ENCODE data around the gene PTPRK.

The PTPRK gene

DNA sequence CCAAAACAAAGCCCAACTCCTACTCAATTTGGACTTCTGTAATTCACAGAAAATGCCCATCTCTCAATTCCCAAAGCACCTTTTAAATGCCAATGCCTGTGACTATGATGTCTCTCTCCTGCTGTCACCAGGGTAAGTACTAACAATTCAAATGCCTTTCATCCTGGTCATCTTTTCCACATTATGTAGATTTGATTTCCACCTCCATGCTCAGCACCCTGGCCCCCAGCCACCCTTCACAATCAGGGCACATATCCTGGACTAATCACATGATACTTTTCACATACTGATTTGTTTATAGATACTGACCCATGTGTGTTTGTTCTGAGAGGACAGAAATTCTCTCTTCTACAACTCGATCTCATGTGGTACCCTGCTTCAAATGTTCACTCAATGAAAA, 236.3 kb downstream of the PTPRK start:
- DNase-seq (ENCODE audit: low read depth) = no peak

DNA sequence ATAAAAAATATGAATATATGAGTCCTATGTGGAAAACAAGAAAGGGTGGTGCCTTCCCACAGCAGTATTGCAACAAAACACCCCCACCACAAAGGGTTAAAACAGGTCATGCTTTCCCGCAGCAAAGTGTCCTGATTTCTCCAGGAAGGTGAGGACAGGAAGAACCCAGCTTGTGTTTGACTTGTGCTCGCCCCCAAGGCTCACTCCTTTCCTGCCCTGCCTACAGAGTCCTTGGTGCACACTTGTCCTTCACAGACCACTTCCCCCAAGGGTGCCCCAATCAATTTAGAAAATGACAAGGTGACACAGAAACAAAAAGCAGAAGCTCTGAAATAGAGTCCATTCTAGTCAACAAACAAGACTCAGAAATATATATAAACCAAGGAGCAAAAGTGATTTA, 237.4 kb downstream of the PTPRK start:
- DNase-seq (ENCODE audit: low read depth) = no peak

DNA sequence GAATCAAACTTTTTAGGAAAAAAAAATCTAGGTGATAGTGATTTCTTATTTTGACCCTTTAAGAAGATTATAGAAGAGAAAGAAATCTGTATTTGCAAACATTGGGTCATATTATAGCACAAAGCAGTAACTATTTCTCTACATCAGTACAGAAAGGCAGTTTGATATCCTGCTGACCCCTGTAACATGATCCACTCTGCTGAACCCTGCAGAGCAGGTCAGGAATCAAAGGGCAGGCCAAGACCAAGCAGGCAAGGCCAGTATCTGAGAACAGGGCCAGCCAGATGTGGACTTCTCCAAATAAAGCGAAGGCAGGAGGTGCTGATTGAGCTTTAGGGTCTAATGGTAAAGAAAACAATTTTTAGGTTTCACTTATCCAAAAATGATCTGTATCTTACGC, 239.4 kb downstream of the PTPRK start:
- no peak for DNase-seq (ENCODE audit: low read depth)

DNA sequence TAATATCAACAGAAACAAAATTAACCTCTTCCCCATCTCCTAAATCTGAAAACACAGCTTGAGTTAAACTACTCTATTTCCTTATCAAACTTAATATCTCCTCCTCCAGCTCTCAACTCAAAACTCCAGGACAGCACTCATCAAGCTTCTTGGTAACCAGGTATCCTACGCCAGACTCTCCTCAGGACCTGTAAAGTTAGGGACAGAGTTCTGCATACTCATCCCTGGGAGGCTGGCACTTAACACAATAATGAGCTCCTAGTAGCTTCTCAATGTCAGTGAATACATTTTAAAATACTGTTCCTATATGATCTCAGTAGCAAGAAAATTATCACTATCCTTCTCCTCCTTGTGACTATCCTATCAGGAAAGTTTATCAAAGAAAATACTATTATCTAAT, 240.3 kb downstream of the PTPRK start:
- no peak for DNase-seq (ENCODE audit: low read depth)

DNA sequence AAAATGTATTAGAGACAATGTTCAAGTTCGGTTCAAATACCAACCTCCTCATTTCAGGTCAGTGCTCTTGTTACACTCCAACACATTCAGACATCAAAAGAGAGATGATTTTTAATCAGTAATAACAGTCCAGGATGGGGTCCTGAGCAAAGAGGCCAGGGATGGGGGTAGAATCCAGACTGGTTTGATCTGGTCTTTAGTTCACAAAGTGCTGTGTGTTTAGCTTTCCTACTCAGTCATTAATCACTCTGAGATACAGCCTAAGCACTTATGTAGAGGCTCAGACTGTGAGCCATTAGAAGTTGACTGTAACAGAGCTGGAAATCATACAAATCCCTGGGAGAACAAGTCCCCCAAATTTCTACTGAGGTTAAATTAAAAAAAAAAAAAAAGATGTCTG, 241.6 kb downstream of the PTPRK start:
- DNase-seq (ENCODE audit: low read depth) = no peak

DNA sequence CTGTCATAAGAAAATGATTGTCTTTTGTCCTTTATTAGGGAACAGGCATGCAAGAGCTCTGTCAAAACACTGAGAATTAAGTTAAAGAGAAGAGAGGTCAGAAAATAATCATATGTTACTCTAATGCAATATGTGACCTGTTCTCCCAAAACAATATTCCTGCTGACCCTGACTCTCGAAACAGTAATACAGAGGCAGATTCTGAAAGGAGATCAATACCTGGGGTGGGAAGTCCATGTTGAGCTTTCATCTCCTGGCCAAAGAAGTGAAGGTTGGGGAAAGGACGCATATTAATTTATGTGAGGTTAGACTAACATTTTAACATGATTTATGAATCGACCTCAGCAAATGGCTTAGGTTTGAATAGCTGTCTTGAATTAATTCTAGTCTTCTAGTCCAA, 243.0 kb downstream of the PTPRK start:
- no peak for DNase-seq (ENCODE audit: low read depth)

DNA sequence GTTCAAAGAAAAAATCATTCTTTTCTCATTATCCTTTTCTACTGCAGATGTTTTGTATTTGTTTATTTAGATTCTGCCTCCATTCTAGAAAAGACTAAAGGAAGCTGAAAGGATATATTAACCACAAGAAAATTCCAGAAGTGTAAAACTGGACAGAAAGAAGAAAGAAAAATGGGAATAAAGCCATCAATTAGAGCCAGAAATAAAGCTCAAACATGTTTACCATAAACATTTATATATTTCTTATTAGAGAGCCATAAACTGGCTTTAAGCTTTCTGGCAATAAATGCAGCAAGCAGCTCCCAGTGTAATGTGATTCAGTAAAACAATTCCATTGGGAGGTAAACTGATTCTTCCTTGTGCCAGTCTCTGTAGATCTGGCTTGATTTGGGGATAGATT, 244.1 kb downstream of the PTPRK start:
- no peak for DNase-seq (ENCODE audit: low read depth)

DNA sequence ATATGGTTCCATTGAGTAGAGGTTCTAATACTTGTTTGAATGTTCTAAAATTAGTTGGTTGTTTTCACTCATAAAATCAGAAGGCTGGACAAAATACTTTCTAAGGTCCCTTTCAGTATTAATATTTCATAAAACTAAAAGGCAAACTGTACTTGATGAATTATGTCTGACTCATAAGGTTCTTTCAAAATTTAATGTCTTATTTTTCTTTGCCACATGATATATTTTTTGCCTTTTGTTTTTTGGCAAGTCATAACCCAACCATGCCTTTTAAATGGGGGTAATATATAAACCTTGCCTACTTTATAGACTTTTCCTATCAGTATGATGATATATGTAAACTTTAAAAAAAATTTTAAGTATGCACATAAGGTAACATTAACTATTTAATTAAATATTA, 244.7 kb downstream of the PTPRK start:
- DNase-seq (ENCODE audit: low read depth) = no peak

DNA sequence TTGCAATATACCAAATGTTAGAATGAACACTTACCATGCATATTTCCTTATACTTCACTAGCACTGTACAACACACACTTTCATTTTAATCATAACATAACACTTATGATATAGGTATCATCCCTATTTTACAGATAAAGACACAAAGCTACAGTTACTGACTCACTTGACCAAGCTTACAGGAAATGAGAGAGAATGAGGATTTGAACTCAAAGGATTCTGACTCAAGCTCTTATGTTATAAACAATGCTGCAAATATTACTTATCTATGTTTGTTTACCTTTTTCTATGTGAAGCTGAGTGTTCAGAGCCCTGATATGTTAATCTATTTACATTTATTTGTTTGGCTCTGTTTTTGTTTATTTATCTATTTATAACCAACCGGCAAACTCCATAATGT, 245.4 kb downstream of the PTPRK start:
- no peak for DNase-seq (ENCODE audit: low read depth)

DNA sequence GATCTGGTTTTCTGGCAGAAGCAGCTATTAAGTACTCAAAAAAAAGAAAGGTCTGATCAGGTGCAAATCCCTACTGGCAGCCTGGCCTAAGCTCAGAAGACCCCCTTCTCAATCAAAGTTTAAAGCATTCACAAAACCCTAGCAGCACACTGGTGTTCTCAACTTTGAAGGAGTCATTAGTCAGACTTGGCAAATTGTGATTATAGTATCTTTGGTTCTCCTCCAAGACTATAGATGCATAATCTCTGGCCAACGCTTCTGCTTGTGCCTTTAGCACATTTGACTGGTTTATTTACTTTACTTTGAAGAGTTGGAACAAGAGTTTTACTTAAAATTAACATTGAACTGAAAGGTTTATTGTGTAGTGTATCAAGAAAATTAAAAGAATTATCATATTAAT, 248.9 kb downstream of the PTPRK start:
- no peak for DNase-seq (ENCODE audit: low read depth)

DNA sequence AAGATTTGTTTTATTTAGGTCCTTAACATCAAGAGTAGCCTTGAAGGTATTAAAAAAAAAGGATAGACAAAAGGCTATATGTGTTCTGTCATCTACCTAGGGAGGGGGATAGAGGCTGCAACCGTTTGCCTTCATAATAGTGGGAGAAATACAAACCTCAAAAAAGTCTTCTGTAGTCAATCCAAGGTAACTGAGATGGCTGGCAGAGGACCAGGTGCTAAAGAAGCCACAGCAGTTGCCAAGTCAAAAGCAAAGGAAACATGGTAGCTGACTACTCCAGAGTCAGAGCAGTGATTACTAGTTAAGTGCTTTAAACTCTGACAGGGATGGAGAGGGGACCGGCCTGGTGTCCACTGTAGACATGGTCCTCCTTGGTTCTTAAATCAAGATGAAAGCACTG, 249.4 kb downstream of the PTPRK start:
- no peak for DNase-seq (ENCODE audit: low read depth)

DNA sequence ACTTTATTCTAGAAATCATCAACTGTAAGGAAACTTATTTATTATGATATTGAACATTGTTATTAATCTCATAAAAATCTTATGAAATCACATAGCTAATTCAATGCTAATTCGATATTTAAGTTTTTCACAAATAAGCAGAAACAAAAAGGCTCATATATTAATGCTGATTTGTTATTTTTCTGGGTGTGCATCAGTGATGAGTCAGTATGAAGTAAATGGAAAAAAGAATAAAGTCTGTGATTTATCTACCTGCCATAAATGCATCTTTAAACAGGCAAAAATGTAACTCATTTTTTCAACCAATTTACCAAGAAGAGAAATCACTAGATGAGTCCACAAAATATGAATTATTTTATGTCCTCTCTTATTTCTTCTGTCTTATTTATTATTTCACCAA, 253.5 kb downstream of the PTPRK start:
- no peak for DNase-seq (ENCODE audit: low read depth)

DNA sequence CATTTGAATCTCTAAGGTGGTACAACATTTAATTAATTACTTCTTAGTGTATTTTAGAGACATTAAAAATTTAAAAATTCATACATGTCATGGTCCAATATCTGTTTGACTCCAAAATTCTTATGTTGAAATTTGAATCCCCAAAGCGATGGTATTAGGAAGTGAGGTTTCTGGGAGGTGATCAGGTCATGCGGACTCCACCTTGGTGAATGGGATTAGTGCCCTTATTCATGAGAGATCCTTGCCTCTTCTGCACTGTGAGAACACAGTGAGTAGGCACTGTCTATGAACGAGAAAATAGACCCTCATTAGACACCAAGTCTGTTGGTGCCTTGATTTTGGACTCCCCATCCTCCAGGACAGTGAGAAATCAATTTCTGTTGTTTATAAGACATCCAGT, 254.7 kb downstream of the PTPRK start:
- no peak for DNase-seq (ENCODE audit: low read depth)

DNA sequence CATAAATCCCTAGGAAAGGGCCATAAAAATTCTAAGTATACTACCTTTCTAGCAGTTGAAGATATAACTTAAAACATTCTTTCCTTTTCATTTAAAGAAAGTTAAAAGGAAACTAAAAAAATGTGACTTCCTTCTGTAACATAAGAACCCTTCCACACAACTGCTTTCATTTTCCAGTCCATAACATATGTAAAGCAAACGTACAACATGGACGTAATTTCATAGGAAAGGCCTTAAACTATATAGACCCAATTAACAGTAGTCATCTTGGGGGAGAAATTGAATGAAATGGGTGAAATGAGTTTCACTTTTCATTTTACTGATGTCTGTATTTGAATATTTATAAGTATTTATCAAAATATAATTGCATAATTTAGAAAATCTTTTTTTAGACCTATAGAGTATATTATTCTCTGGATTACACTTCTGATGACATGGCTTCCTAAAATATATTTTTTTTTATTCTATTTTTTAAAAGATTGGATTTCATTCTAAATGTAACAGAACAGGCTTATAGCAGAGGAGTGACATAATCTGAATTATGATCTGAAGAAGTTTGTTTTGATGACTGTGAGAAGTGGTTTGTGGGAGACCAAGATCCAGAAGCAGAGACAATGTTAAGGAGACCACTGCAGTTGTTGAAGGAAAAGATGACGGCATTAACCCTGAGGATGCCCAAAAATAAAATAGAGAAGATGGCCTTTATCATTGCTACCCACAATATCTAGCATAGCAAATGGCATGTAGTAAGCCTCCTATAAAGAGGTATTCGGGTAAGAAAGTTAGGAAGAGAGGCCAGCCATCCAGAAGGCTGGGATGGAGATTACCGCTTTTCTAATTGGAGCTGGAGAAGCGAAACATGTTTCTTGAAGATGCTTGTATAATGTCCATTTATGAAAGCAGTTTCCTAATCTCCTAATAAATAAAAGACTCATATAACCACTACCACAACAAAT, 260.4 kb downstream of the PTPRK start:
- no peak for DNase-seq (ENCODE audit: low read depth)

DNA sequence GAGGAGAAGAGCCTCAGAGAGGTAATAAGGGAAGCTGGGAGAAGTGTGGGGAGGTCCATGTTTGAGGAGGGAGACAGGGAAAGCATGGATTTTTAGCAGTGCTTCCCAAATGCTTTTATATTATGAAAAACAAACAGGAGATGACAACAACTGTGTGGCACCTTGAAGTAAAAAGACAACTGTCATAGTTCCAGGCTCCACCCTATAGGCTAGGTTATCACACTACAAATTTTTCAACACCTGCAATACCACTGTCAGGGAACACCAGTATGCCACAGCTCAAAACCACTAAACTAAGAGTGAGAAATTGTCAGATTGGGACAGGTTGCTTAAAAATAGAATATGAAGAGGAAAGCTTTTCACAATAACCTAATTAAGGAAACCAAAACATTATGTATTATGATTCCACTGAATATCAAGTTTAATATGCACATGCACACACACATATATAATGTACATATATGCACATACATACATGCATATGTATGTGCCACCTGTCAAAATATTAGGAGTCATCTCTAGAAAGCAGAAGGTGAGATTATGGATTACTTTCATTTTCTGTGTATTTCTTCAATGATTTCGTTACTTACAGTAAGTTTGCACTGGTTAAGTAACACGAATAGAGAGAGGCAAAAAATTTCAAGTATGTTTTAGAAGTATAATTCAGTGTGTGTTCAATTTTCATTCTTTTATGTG, 261.2 kb downstream of the PTPRK start:
- DNase-seq (ENCODE audit: low read depth) = no peak

DNA sequence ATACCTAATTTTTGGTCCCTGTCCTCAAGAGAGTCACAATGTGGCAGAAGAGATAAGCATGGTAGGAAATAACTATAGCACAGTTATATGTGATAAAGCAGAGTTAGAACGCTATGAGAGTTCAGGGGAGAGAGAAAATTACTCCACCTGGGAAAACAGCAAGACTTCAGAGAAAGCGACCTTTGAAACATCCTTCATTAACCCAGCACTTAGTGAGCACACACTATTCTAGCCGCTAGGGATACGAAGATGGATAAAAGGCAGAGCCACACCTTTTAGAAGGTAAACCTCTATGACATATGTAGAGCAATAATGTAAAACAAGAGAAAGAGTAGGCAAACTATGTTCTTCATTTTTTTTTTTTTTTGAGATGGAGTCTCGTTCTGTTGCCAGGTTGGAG, 264.3 kb downstream of the PTPRK start:
- no peak for DNase-seq (ENCODE audit: low read depth)

DNA sequence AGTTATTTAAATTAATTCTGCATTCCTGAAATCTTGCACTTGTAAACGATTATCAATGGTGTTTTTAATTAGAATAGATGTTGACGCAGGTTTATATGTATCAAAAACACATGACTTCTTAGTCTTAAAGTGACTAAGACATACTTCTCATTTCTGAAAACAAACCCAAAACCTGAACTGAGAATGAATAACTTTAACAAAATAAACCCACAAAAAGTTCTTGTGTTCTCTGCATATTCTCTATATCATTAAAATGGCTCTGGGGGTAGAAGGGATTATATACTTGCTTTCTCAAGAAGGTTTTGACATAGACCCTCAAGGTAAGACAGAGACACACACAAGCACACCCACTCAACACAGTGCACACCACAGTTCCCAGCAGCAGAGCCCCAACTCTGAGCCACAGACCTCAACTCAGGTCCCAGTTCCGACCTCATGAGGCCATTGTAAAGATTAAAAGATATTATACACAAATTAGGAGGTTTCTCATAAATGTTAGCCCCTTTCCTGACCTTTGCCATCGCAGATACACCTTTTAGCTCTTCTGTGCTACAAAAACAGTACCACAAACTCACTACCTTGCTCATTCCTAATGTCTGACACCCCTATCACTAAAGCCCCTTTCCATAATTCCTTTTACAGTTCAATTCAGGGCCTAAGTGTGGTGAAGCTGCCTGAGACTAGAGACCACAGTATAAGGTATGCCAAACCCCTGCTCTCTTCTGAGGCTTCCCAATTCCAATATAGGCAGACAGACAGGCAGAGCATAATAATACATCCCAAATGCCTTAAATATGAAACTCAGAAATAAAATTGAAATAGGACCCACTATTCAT, 267.8 kb downstream of the PTPRK start:
- DNase-seq (ENCODE audit: low read depth) = peak; percentile 15

DNA sequence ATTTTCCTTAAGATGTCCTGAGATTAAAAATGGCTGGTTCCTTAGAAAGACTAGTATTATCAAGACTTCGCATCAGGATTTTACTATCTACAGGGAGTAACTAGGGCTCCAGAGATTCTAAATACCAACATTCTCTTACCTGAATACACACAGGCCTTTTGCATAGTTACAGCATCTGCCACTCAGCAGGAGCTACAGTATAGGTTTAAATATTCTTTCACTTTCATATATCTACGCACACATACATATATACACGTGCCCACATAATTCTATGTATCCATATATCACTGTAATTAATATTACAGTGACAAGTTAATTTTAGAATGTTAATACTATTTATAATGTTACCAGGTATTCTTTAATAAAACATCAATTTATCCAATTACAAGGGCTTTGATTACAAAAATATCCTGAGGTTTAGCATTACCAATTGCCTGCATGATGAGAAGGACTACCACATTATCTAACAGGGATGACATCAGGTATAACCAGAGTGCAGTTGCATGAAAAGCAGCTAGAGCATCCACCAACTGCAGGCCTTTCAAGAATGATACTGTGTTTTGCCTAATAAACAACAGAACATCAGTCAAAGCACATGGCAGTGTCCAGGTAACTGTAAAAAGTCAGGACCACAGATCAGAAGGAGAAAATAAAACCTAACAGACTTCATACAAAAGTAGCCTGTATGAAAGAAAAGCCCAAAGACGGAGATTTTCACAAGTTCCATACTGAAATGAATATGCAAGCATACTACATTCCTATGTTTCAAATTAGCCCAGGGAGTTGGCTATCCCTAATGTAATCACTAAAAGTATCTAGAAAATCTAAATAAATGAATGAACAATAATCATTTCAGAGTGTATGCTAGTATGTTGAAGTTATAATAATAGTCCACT, 268.7 kb downstream of the PTPRK start:
- DNase-seq (ENCODE audit: low read depth) = no peak

DNA sequence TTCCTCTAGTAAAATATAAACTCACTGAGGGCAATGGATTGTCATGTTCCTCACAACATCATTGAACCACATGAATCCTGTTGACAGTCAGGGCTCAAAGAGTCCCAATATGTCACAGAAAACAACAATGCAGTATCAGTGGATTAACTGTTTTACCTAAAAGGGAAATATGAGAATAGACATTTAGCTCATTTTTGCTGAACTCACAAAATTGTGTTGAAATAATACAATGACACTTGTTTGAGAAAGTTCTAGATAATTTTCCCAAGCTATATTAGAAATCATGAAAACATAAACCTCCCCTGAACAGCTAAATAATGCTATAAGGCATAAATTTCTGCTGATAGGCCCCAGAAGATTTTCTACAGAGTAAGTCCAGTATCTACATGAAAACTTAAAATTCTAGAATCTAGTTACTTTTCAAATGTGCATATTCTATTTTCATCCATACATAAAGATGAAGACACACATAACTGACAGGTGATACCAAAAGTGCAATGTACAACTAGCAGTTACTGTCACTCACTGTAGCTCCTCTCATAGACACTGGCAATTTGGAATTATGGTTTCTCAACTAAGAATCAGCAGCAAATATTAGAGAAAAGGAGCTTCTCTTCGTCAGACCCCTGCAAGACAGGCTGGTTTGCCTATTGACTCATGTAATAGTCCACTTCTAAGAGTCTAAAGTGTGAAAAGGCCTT, 269.9 kb downstream of the PTPRK start:
- no peak for DNase-seq (ENCODE audit: low read depth)

DNA sequence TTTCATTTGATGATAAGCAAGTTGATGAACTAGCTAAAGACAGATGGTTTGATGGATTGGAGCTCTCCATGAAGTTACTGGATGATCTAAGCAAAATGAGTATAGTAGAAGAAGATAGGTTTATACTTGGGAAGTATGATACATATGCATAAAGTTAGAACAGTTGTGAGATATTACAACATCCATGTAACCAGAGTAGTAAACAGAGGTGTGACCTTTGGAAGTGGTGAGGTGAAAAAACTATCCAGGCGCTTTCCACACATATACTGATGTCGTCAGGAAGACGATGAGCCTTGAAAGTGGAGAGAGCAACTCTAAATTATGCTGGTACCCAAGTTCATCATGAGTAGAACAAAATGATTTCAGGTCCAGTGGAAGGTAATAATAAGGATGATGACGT, 271.0 kb downstream of the PTPRK start:
- DNase-seq (ENCODE audit: low read depth) = no peak

Data from activated T-cell treated with anti-CD3 and anti-CD28 coated beads for 48 hours (primary cell).